ENCODE data around the gene CAPN8.

Gene CAPN8

GRCh38 chr1:223700942-223701637 is 35.6 kb upstream of the CAPN8 start:
- DNase-seq (ENCODE audit: low read depth), result peak; percentile 96
- TF ChIP-seq CTCF (IDR thresholded peaks at IDR 0.05; ENCODE audit: low read length, missing control alignments), result no peak
- peak overlapping the region; percentile 21 for H3K4me3 ChIP-seq (replicated peaks; ENCODE audit: low read depth, low read length)

GRCh38 chr1:223700388-223700918 is 35.0 kb upstream of the CAPN8 start:
- H3K4me3 ChIP-seq (replicated peaks; ENCODE audit: low read depth, low read length), result no peak overlapping the region
- no peak for TF ChIP-seq CTCF (IDR thresholded peaks at IDR 0.05; ENCODE audit: low read length, missing control alignments)
- peak; percentile 60 for DNase-seq (ENCODE audit: low read depth)

- no peak overlapping the region for H3K4me3 ChIP-seq (replicated peaks; ENCODE audit: low read depth, low read length)
- TF ChIP-seq CTCF (IDR thresholded peaks at IDR 0.05; ENCODE audit: low read length, missing control alignments), result no peak
- no peak for DNase-seq (ENCODE audit: low read depth)
Observed at GRCh38 chr1:223695941-223696340, 30.4 kb upstream of the CAPN8 start.

GRCh38 chr1:223695014-223695548 is 29.6 kb upstream of the CAPN8 start:
- no peak overlapping the region for H3K4me3 ChIP-seq (replicated peaks; ENCODE audit: low read depth, low read length)
- TF ChIP-seq CTCF (IDR thresholded peaks at IDR 0.05; ENCODE audit: low read length, missing control alignments), result no peak
- DNase-seq (ENCODE audit: low read depth), result no peak

GRCh38 chr1:223691121-223691520 is 25.6 kb upstream of the CAPN8 start:
- no peak for DNase-seq (ENCODE audit: low read depth)
- TF ChIP-seq CTCF (IDR thresholded peaks at IDR 0.05; ENCODE audit: low read length, missing control alignments), result no peak
- H3K4me3 ChIP-seq (replicated peaks; ENCODE audit: low read depth, low read length), result no peak overlapping the region

- no peak for TF ChIP-seq CTCF (IDR thresholded peaks at IDR 0.05; ENCODE audit: low read length, missing control alignments)
- no peak overlapping the region for H3K4me3 ChIP-seq (replicated peaks; ENCODE audit: low read depth, low read length)
- no peak for DNase-seq (ENCODE audit: low read depth)
Observed at GRCh38 chr1:223684488-223684792, 18.9 kb upstream of the CAPN8 start.
